SU-DHL-6 (cell line): ENCODE measurements around the gene SHROOM2.

Source experiments
- H2AFZ ChIP-seq: fragments of 200-600 bp; sonication (generic); 2 replicates; pipeline ENCODE4 v1.6.1; 2014; ENCODE audit warnings: low read depth, mild to moderate bottlenecking, moderate library complexity, mixed read lengths, antibody characterized with exemption, low read length; ENCODE audit not compliant: severe bottlenecking
- H3F3A ChIP-seq: fragments of 200-600 bp; shearing (Covaris generic); 2 replicates; pipeline ENCODE4 v1.6.0; 2016; ENCODE audit warnings: antibody characterized with exemption, mild to moderate bottlenecking; ENCODE audit not compliant: insufficient read depth
- H3K27ac ChIP-seq: fragments of 200-600 bp; sonication (generic); 2 replicates; pipeline ENCODE4 v1.5.1; 2016; ENCODE audit warnings: low read depth, mild to moderate bottlenecking, low read length, moderate library complexity, mixed read lengths
- H3K27me3 ChIP-seq: fragments of 200-600 bp; sonication (generic), shearing (Covaris generic); 2 replicates; pipeline ENCODE4 v1.6.0; 2014; ENCODE audit warnings: mild to moderate bottlenecking, low read length
- H3K36me3 ChIP-seq: fragments of 200-600 bp; sonication (generic); 2 replicates; pipeline ENCODE4 v1.6.1; 2014; ENCODE audit warnings: mild to moderate bottlenecking, low read length, mixed read lengths
- H3K4me2 ChIP-seq: fragments of 300-600, 200-600 bp; shearing (Covaris generic), sonication (generic); 2 replicates; pipeline ENCODE4 v1.6.0; 2014; ENCODE audit warnings: low read length, low read depth, mild to moderate bottlenecking; ENCODE audit not compliant: poor library complexity, severe bottlenecking
- H3K4me3 ChIP-seq: fragments of 200-600 bp; sonication (generic); 2 replicates; pipeline ENCODE4 v1.5.1; 2014; ENCODE audit warnings: antibody characterized with exemption, low read length, mild to moderate bottlenecking, mixed read lengths; ENCODE audit not compliant: insufficient read depth, poor library complexity, severe bottlenecking
- H3K79me2 ChIP-seq: fragments of 200-600 bp; sonication (generic); 2 replicates; pipeline ENCODE4 v1.6.1; 2014; ENCODE audit warnings: mild to moderate bottlenecking, low read length, moderate library complexity; ENCODE audit not compliant: insufficient read depth
- H3K9ac ChIP-seq: fragments of 200-600 bp; sonication (generic); 2 replicates; pipeline ENCODE4 v1.7.0; 2014; ENCODE audit warnings: mild to moderate bottlenecking, low read length
- H3K9me2 ChIP-seq: fragments of 200-600 bp; sonication (generic); replicated peaks from 2 replicates; pipeline ENCODE4 v1.6.1; 2014; ENCODE audit warnings: low read length; ENCODE audit not compliant: insufficient read depth
- H3K9me3 ChIP-seq: fragments of 200-600 bp; sonication (generic); 2 replicates; pipeline ENCODE4 v1.6.1; 2014; ENCODE audit warnings: low read length, mixed read lengths; ENCODE audit not compliant: insufficient read depth
- H4K20me1 ChIP-seq: fragments of 200-600 bp; sonication (generic); 2 replicates; pipeline ENCODE4 v1.6.1; 2014; ENCODE audit warnings: low read depth, mild to moderate bottlenecking, antibody characterized with exemption, low read length, moderate library complexity, mixed read lengths
- EZH2phosphoT487 ChIP-seq: fragments of 200-600 bp; sonication (generic), shearing (Covaris generic); conservative IDR thresholded peaks from 2 replicates; pipeline ENCODE4 v1.6.1; 2018; ENCODE audit warnings: mild to moderate bottlenecking, antibody characterized with exemption, low read length, moderate library complexity, mixed read lengths
- TF ChIP-seq, protein P1 (sequence below): fragments of 200-600 bp; sonication (generic); IDR thresholded peaks from one replicate; pipeline ENCODE4 v1.5.1; 2017; ENCODE audit warnings: antibody characterized with exemption, mild to moderate bottlenecking, low read length, moderate library complexity; ENCODE audit not compliant: insufficient read depth, poor library complexity, severe bottlenecking

SHROOM2 gene

DNA sequence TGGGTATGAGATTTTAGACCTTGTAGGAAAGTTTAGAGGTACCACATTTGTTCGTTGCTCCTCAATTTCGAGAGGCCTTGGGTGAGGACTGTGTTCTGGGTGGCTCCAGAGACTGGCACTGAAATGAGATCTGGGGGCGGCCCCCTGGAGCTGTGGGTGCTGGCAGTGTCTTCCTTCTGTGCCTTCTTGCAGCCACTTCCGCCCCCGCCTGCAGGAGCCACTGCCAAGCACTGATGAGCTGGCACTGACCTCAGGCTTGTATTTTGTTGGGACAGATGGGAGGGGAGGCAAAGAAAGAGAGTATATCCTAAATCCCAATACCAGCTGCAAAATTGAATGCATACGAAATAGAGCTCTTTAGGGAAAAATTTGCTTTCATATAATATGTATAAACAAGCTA, 116.4 kb downstream of the SHROOM2 start:
- TF ChIP-seq EZH2phosphoT487 = no peak
- TF ChIP-seq, protein P1, sequence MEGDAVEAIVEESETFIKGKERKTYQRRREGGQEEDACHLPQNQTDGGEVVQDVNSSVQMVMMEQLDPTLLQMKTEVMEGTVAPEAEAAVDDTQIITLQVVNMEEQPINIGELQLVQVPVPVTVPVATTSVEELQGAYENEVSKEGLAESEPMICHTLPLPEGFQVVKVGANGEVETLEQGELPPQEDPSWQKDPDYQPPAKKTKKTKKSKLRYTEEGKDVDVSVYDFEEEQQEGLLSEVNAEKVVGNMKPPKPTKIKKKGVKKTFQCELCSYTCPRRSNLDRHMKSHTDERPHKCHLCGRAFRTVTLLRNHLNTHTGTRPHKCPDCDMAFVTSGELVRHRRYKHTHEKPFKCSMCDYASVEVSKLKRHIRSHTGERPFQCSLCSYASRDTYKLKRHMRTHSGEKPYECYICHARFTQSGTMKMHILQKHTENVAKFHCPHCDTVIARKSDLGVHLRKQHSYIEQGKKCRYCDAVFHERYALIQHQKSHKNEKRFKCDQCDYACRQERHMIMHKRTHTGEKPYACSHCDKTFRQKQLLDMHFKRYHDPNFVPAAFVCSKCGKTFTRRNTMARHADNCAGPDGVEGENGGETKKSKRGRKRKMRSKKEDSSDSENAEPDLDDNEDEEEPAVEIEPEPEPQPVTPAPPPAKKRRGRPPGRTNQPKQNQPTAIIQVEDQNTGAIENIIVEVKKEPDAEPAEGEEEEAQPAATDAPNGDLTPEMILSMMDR = no peak
- Histone ChIP-seq H3K4me2 (no peak overlapping the region), H3K9ac (no peak overlapping the region), H3K27ac (no peak overlapping the region), H3K36me3 (no peaks in the 10 kb centered on the region), H2AFZ (no peak overlapping the region), H3K79me2 (no peaks in the 10 kb centered on the region), H3K9me3 (no peaks in the 10 kb centered on the region), H3K9me2 (no peaks in the 10 kb centered on the region), H3K27me3 (no peaks in the 10 kb centered on the region), H3K4me3 (no peak overlapping the region), H3F3A (no peaks in the 10 kb centered on the region), H4K20me1 (no peaks in the 10 kb centered on the region)

DNA sequence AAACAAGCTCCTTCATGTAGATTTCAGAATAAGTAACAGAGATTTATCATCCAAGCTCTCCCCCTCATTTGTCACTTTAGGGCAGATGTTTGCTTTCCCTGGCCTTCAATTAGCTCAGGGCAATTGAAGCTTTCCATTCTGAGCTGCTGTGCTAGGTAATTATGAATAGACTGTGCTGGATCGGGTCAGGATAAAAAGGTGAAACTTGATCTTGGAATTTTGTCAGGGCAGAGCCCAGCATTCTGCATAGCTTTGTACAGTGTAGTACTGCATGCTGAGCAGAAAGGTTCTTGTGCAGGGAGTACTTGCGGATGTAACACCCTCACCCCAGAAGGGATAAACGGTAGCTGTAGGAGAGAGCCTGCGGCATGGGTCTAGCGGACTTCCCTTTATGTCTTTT, 116.9 kb downstream of the SHROOM2 start:
- Histone ChIP-seq H3K79me2 (no peaks in the 10 kb centered on the region), H3K36me3 (no peaks in the 10 kb centered on the region), H3K4me2 (no peak overlapping the region), H3K4me3 (no peak overlapping the region), H3K9me2 (no peaks in the 10 kb centered on the region), H3K9ac (no peak overlapping the region), H2AFZ (no peak overlapping the region), H3K27me3 (no peaks in the 10 kb centered on the region), H4K20me1 (no peaks in the 10 kb centered on the region), H3K9me3 (no peaks in the 10 kb centered on the region), H3F3A (no peaks in the 10 kb centered on the region), H3K27ac (no peak overlapping the region)
- TF ChIP-seq, protein P1 = no peak
- no peak for TF ChIP-seq EZH2phosphoT487

DNA sequence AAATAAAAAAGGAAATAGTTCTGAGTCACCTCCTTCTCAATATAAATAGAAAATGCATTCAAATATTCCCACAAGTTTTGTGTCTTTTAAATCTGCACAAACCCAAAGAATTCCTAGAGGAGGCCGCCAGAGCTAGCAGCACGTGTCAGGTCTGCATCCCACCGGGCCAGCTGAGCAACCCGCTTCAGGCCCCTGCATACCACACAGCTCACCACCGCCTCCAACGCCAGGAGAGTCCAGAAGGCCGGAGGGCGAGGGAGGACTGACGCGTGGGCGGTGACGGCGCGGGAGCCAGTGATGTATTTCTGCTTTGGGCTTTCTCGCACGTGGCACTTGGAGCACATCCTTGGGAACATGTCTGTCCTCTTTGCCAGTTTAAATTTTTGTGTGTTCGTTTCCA, 119.1 kb downstream of the SHROOM2 start:
- no peaks in the 10 kb centered on the region for H3K9me3 ChIP-seq
- no peaks in the 10 kb centered on the region for H3K9me2 ChIP-seq
- H3K27me3 ChIP-seq = no peaks in the 10 kb centered on the region
- H4K20me1 ChIP-seq = no peaks in the 10 kb centered on the region
- H3K27ac ChIP-seq = no peak overlapping the region
- no peaks in the 10 kb centered on the region for H3K36me3 ChIP-seq
- no peaks in the 10 kb centered on the region for H3F3A ChIP-seq
- TF ChIP-seq EZH2phosphoT487 = no peak
- TF ChIP-seq, protein P1 = no peak
- no peak overlapping the region for H3K9ac ChIP-seq
- H3K4me3 ChIP-seq = no peak overlapping the region
- no peak overlapping the region for H2AFZ ChIP-seq
- no peak overlapping the region for H3K4me2 ChIP-seq
- H3K79me2 ChIP-seq = no peaks in the 10 kb centered on the region
